ENCODE measurements around the gene ARPP21.

DNA sequence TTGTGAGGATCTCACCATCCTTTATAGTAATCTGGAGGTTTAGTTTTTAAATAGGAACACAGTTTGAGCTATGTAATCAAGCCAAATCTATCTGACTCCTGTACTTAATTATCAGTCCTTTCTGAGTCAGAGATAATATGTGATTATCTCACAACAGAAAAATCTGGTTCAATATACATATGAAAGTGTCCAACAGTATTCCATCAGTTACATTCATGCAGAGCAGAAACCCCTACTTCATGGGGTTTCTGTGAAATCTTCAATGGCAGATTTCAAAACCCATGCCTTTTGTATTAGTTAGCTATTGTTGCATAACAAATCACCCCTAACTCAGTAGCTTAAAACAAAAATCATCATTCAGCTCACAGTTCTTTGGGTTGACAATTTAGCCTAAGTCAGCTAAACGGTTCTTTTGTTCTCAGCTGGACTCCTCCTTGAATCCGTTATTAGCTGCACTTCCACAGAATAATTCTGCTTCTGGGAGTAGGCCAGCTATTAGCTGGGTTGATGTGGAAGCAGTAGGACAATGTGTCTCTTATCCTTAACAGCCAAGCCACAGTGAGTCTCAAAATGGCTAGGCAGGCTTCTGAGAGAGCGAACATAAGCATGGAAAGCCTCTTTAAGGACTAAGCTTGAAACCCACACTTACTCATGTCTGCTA lies 42.9 kb upstream of the ARPP21 start:
- TF ChIP-seq, protein P1, sequence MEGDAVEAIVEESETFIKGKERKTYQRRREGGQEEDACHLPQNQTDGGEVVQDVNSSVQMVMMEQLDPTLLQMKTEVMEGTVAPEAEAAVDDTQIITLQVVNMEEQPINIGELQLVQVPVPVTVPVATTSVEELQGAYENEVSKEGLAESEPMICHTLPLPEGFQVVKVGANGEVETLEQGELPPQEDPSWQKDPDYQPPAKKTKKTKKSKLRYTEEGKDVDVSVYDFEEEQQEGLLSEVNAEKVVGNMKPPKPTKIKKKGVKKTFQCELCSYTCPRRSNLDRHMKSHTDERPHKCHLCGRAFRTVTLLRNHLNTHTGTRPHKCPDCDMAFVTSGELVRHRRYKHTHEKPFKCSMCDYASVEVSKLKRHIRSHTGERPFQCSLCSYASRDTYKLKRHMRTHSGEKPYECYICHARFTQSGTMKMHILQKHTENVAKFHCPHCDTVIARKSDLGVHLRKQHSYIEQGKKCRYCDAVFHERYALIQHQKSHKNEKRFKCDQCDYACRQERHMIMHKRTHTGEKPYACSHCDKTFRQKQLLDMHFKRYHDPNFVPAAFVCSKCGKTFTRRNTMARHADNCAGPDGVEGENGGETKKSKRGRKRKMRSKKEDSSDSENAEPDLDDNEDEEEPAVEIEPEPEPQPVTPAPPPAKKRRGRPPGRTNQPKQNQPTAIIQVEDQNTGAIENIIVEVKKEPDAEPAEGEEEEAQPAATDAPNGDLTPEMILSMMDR (IDR thresholded peaks at IDR 0.05), result no peak
- no peak for TF ChIP-seq POLR2AphosphoS5 (IDR thresholded peaks at IDR 0.05)
- no peak for TF ChIP-seq POLR2A (IDR thresholded peaks at IDR 0.05; ENCODE audit: low read depth)
- TF ChIP-seq EP300 (IDR thresholded peaks at IDR 0.05), result no peak
